Measurements from ENCODE around the gene OR51D1. TPM values are rescaled to one million over a fixed set of nuclear protein-coding genes. Genes with fewer than 3 reads are reported as not detected.
A peak's percentile ranks its signal among the peaks of the same experiment; 100 is the strongest.

The OR51D1 gene
- total RNA-seq, 1 experiment from 2014 or later, result not detected

- BruUV-seq (replicated peaks), result no TSS peak
- intact Hi-C loops (cut with micrococcal nuclease; ENCODE audit: unreplicated experiment), result no loop called here
- CTCF ChIA-PET, result no interaction called here
Measured at GRCh38 chr11:4605057-4605456, 32.2 kb upstream of the OR51D1 start.

GRCh38 chr11:4606231-4607015 is 30.9 kb upstream of the OR51D1 start:
- CTCF ChIA-PET, result no interaction called here
- Histone ChIP-seq H3K27me3 (replicated peaks; ENCODE audit: insufficient read depth, low read depth, low read length, poor library complexity) (no peaks in the 10 kb centered on the region), H3K4me3 (ENCODE audit: low read depth, low read length, poor library complexity, severe bottlenecking) (peak overlapping the region; percentile 73), H3K9me3 (ENCODE audit: low read depth, low read length, poor library complexity, severe bottlenecking) (no peaks in the 10 kb centered on the region), H3K36me3 (ENCODE audit: insufficient read depth, low read length, poor library complexity, severe bottlenecking) (no peaks in the 10 kb centered on the region), H3K4me1 (ENCODE audit: insufficient read depth, low read length, poor library complexity, severe bottlenecking) (no peaks in the 10 kb centered on the region), H3K27ac (ENCODE audit: low read depth, low read length, poor library complexity, severe bottlenecking) (no peak overlapping the region)
- intact Hi-C loops (cut with micrococcal nuclease; ENCODE audit: unreplicated experiment), result no loop called here
- POLR2A ChIA-PET (ENCODE audit: low non-redundant PET), result no interaction called here
- TF ChIP-seq EZH2 (IDR thresholded peaks at IDR 0.05; ENCODE audit: borderline replicate concordance, low read depth, low read length, poor library complexity, severe bottlenecking) (no peak), CTCF (conservative IDR thresholded peaks at IDR 0.05; ENCODE audit: low read depth, low read length) (no peak)
- BruUV-seq (replicated peaks), result no TSS peak
- no peak for DNase-seq (ENCODE audit: low spot score)

More at GRCh38 chr11:4605057-4605456, 32.2 kb upstream of the OR51D1 start:
- TF ChIP-seq CTCF (conservative IDR thresholded peaks at IDR 0.05; ENCODE audit: low read depth, low read length), result no peak
- no peak for TF ChIP-seq EZH2 (IDR thresholded peaks at IDR 0.05; ENCODE audit: borderline replicate concordance, low read depth, low read length, poor library complexity, severe bottlenecking)
- H3K27ac ChIP-seq (ENCODE audit: low read depth, low read length, poor library complexity, severe bottlenecking), result no peak overlapping the region
- DNase-seq (ENCODE audit: low spot score), result no peak
- H3K9me3 ChIP-seq (ENCODE audit: low read depth, low read length, poor library complexity, severe bottlenecking), result no peaks in the 10 kb centered on the region
- H3K27me3 ChIP-seq (replicated peaks; ENCODE audit: insufficient read depth, low read depth, low read length, poor library complexity), result no peaks in the 10 kb centered on the region
- H3K4me3 ChIP-seq (ENCODE audit: low read depth, low read length, poor library complexity, severe bottlenecking), result no peak overlapping the region
- no peaks in the 10 kb centered on the region for H3K4me1 ChIP-seq (ENCODE audit: insufficient read depth, low read length, poor library complexity, severe bottlenecking)
- H3K36me3 ChIP-seq (ENCODE audit: insufficient read depth, low read length, poor library complexity, severe bottlenecking), result no peaks in the 10 kb centered on the region
- POLR2A ChIA-PET (ENCODE audit: low non-redundant PET), result no interaction called here

- H3K27me3 ChIP-seq (replicated peaks; ENCODE audit: insufficient read depth, low read depth, low read length, poor library complexity), result no peaks in the 10 kb centered on the region
- no peaks in the 10 kb centered on the region for H3K36me3 ChIP-seq (ENCODE audit: insufficient read depth, low read length, poor library complexity, severe bottlenecking)
- peak overlapping the region; percentile 73 for H3K4me3 ChIP-seq (ENCODE audit: low read depth, low read length, poor library complexity, severe bottlenecking)
- no peak for TF ChIP-seq CTCF (conservative IDR thresholded peaks at IDR 0.05; ENCODE audit: low read depth, low read length)
- TSS peak; percentile 54 for BruUV-seq (replicated peaks)
- peak; percentile 2 for DNase-seq (ENCODE audit: low spot score)
- no peaks in the 10 kb centered on the region for H3K9me3 ChIP-seq (ENCODE audit: low read depth, low read length, poor library complexity, severe bottlenecking)
- CTCF ChIA-PET, result no interaction called here
- H3K4me1 ChIP-seq (ENCODE audit: insufficient read depth, low read length, poor library complexity, severe bottlenecking), result no peaks in the 10 kb centered on the region
- intact Hi-C loops (cut with micrococcal nuclease; ENCODE audit: unreplicated experiment), result no loop called here
- POLR2A ChIA-PET (ENCODE audit: low non-redundant PET), result no interaction called here
- no peak overlapping the region for H3K27ac ChIP-seq (ENCODE audit: low read depth, low read length, poor library complexity, severe bottlenecking)
Measured at GRCh38 chr11:4607096-4607495, 30.2 kb upstream of the OR51D1 start.

All from A673 (cell line).